Measurements from ENCODE around the gene ANKH.

ANKH gene

DNA sequence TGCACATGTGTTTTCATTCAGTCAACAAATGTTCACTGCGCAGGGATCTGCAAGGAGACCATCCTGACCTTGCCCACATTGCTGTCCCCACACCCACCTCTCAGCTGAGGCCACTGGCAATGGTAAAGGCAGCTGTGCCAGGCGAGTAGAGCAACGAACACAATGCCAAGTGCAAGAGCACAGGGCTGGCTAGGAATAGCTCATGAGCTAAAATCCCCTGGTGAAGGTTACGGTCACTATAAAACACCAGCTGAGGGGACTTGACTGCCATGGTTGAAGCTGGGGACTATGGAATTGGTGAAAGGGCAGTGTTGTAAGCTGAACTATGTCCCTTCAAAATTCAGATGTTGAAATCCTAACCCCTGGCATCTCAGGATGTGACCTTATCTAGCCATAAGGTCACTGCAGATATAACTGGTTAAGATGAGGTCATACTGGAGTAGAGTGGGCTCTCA is 111.0 kb downstream of the ANKH start:
- no peak overlapping the region for H3K4me3 ChIP-seq (ENCODE audit: low read length)
- TF ChIP-seq, protein P1, sequence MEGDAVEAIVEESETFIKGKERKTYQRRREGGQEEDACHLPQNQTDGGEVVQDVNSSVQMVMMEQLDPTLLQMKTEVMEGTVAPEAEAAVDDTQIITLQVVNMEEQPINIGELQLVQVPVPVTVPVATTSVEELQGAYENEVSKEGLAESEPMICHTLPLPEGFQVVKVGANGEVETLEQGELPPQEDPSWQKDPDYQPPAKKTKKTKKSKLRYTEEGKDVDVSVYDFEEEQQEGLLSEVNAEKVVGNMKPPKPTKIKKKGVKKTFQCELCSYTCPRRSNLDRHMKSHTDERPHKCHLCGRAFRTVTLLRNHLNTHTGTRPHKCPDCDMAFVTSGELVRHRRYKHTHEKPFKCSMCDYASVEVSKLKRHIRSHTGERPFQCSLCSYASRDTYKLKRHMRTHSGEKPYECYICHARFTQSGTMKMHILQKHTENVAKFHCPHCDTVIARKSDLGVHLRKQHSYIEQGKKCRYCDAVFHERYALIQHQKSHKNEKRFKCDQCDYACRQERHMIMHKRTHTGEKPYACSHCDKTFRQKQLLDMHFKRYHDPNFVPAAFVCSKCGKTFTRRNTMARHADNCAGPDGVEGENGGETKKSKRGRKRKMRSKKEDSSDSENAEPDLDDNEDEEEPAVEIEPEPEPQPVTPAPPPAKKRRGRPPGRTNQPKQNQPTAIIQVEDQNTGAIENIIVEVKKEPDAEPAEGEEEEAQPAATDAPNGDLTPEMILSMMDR (conservative IDR thresholded peaks at IDR 0.05; ENCODE audit: low read depth, low read length) = no peak
- DNase-seq (ENCODE audit: low read depth) = no peak

DNA sequence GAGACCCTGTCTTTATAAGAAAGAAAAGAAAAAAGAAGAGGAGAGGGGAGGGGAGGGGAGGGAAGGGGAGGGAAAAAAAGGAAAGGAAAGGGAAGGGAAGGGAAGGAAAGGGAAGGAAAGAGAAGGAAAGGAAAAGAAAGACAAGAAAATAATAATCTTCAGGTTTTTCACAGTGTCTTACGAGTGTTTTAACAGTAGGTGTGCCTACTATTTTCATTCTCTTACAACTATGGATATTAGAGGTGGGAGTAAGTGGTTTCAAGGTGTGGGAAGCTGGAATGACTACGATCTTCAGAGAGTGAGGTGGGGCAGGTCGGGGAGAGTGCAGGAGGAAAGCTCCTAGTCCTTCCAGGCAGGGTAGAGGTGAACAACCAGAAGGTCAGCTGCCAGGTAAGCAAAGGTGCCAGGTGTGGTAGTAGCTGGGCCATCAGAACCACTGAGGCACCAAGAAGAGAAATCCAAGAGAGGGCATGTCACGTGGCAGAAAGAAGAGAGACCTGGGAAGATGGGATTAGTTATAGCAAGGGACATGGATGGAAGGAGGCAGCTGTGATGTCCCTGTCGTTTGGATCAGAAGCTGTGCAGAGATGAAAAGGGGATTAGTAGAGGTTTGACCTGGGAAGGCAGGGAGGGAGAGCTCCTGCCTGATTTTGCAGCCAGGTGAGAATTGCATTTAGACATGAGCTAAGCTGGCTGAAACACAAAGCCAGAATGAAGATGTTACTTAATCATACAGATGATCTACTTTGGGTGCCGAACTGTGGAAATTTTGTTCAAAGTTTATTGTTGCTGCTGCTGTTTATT is 111.6 kb downstream of the ANKH start:
- DNase-seq (ENCODE audit: low read depth) = no peak
- TF ChIP-seq, protein P1 (conservative IDR thresholded peaks at IDR 0.05; ENCODE audit: low read depth, low read length) = no peak
- no peak overlapping the region for H3K4me3 ChIP-seq (ENCODE audit: low read length)

DNA sequence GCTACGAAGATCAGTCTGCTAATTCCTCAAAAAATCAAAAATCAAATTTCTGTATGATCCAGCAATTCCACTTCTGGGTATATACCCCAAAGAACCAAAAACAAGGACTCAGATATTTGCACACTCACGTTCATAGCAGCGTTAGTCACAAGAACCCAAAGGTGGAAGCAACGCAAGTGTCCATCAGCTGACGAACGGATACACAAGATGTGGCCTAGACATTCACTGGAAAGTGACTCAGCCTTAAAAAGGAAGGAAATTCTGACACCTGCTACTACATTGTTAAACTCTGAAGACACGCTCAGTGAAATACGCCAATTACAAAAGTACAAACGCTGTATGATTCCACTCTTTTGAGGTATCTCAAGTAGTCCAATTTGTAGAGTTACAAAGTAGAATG is 113.7 kb downstream of the ANKH start:
- TF ChIP-seq, protein P1 (conservative IDR thresholded peaks at IDR 0.05; ENCODE audit: low read depth, low read length) = no peak
- no peak for DNase-seq (ENCODE audit: low read depth)
- no peak overlapping the region for H3K4me3 ChIP-seq (ENCODE audit: low read length)

DNA sequence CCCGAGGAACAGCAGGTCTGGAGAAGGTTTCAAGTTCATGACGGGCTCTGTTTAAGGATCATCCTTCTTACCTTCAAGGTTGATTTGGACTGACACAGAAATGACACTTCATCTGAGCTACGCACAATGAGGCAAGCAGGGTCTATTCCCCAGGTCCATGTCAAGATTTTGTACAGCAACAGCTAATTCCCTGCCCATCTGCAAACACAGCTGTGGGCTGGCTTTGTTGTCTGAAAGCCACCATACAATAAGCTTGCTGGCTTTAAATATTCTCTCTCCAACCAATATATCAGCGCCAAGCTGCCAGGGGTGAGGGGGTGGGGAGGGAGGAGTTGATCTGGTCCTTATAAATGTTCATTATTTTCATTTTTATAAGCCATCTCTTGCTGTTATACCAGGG is 115.1 kb downstream of the ANKH start:
- no peak for DNase-seq (ENCODE audit: low read depth)
- no peak overlapping the region for H3K4me3 ChIP-seq (ENCODE audit: low read length)
- TF ChIP-seq, protein P1 (conservative IDR thresholded peaks at IDR 0.05; ENCODE audit: low read depth, low read length) = no peak

DNA sequence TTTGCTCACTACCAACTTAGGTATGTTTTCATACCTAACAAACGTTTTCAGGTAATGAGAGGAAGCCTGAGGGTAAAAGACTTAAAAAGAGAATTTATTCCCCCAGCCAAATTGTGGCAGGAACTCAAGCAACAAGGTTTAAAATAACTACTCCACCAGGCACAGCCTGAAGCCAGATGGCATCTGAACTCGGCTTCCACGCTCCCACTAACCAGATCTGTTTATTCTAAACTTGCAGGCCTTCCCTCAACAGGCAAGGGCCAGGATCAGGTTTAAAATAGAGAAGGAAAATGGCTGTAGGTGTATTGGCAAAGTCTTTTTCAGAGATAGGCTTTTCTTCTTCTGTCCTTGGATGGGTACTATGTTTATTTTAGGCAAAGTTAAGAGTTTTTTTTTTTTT is 117.6 kb downstream of the ANKH start:
- H3K4me3 ChIP-seq (ENCODE audit: low read length) = no peak overlapping the region
- TF ChIP-seq, protein P1 (conservative IDR thresholded peaks at IDR 0.05; ENCODE audit: low read depth, low read length) = no peak
- no peak for DNase-seq (ENCODE audit: low read depth)

DNA sequence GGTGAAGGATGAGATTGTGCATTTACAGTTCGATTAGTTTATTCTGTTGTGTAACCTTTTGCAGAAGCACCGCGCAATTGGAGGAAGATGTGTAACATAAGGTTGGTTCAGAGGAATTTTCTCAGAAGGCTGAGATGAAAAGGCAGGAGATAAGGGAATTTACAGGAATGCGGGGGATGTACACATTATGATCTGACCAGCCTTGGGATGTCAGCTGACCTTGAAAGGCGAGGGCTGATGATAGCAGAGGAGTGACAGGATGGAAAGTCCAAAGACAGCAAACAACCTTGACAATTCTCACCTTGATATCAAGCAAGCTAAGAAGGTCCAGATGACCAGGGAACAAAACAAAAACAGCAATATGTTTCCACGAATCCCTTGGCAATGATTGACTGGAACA is 118.3 kb downstream of the ANKH start:
- TF ChIP-seq, protein P1 (conservative IDR thresholded peaks at IDR 0.05; ENCODE audit: low read depth, low read length) = no peak
- no peak overlapping the region for H3K4me3 ChIP-seq (ENCODE audit: low read length)
- DNase-seq (ENCODE audit: low read depth) = no peak

DNA sequence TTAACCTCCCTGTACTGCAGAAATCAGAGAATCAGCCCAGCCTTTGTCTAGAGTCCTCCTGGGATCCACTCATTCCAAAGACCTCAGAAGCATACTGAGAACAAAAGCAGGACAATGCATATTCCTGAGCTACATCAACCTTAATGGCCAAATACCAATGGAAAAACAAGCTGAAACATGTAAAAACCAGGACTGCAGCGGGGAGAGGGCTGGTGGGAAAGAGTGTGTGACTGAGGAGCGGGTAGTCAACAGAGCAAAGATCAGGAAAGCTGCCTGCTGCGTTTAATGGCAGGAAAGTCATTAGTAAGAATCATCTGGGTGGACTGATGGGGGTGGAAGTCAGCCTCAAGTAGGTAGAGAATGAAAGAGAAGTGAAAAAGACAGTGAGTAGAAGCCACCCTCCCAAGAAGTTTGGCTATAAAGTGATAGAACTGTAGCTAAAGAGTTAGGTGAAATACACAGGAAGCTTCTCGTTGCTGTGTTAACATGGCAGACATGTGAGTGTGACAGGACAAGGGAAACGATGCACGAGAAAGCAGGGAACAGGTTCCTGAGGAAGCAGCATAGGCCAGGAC is 119.0 kb downstream of the ANKH start:
- TF ChIP-seq, protein P1 (conservative IDR thresholded peaks at IDR 0.05; ENCODE audit: low read depth, low read length) = no peak

More for the DNA sequence above, 119.0 kb downstream of the ANKH start:
- H3K4me3 ChIP-seq (ENCODE audit: low read length) = no peak overlapping the region
- DNase-seq (ENCODE audit: low read depth) = no peak
